Cardiac muscle cell (in vitro differentiated cells and primary cell): ENCODE measurements around the gene GPT2. TPM values are rescaled to one million over a fixed set of nuclear protein-coding genes. Genes with fewer than 3 reads are reported as not detected.

ENCODE experiments used
- DNase-seq, 2 donors: peaks; one replicate each; pipeline versions ENCODE4 v3.0.0 to v3.0.0-alpha.2; 2010 to 2017; ENCODE audit warnings: low read depth in 1 of 2, low spot score in 1 of 2
- H3K27ac ChIP-seq: fragments of 200-600 bp; sonication (generic); 2 replicates; pipeline ENCODE4 v1.5.1; 2016
- H3K27me3 ChIP-seq: fragments of 200-600 bp; sonication (generic); 2 replicates; pipeline ENCODE4 v1.6.0; 2016; ENCODE audit warnings: control low read depth
- H3K36me3 ChIP-seq: fragments of 200-600 bp; sonication (generic); 2 replicates; pipeline ENCODE4 v1.5.1; 2016; ENCODE audit warnings: control low read depth
- H3K4me1 ChIP-seq: fragments of 200-600 bp; sonication (generic); 2 replicates; pipeline ENCODE4 v1.8.1; 2017; ENCODE audit warnings: low read depth, mild to moderate bottlenecking, mixed run types
- H3K4me3 ChIP-seq: fragments of 200-600 bp; sonication (generic); 2 replicates; pipeline ENCODE4 v1.5.1; 2016; ENCODE audit warnings: mild to moderate bottlenecking
- H3K9me3 ChIP-seq: fragments of 200-600 bp; sonication (generic); 2 replicates; pipeline ENCODE4 v1.5.1; 2017; ENCODE audit warnings: low read depth, mild to moderate bottlenecking, control low read depth
- CTCF ChIP-seq: IDR thresholded peaks from 2 replicates; pipeline ENCODE4 v1.5.1; 2012; ENCODE audit warnings: low read depth, mild to moderate bottlenecking, low read length
- polyA plus RNA-seq: library from polyadenylated mRNA; unstranded; fragments of >200 nt; fragmentation: Nextera tagmentation; extraction: Ambion mirVana; gene quantifications from 2 replicates; pipeline ENCODE4 v1.2.1, GENCODE V29; 2016
- total RNA-seq: library from RNA; depleted of rRNA; stranded (reverse); fragments of >200 nt; gene quantifications from 2 replicates; pipeline ENCODE4 v1.2.3, GENCODE V29; 2016

The GPT2 gene
- 34.4 and 36.6 TPM in 2 replicates for total RNA-seq
- polyA plus RNA-seq, result 28.4 and 35.4 TPM in 2 replicates

GRCh38 chr16:46883690-46884512, at the start of gene GPT2:
GPT2 (plus strand) TSS chr16:46884362; CDS start chr16:46884716, 354 bp downstream.
- Histone ChIP-seq H3K9me3 (no peaks in the 10 kb centered on the region), H3K4me3 (peak within 1 kb of the TSS; percentile 66), H3K4me1 (peaks cover 21% of the 10 kb centered on the region), H3K27ac (no peak within 1 kb of the TSS), H3K27me3 (no peaks in the 10 kb centered on the region), H3K36me3 (no peaks in the 10 kb centered on the region)
- TF ChIP-seq CTCF, result no peak
- DNase-seq, result peak; percentile 97 to 99

DNA sequence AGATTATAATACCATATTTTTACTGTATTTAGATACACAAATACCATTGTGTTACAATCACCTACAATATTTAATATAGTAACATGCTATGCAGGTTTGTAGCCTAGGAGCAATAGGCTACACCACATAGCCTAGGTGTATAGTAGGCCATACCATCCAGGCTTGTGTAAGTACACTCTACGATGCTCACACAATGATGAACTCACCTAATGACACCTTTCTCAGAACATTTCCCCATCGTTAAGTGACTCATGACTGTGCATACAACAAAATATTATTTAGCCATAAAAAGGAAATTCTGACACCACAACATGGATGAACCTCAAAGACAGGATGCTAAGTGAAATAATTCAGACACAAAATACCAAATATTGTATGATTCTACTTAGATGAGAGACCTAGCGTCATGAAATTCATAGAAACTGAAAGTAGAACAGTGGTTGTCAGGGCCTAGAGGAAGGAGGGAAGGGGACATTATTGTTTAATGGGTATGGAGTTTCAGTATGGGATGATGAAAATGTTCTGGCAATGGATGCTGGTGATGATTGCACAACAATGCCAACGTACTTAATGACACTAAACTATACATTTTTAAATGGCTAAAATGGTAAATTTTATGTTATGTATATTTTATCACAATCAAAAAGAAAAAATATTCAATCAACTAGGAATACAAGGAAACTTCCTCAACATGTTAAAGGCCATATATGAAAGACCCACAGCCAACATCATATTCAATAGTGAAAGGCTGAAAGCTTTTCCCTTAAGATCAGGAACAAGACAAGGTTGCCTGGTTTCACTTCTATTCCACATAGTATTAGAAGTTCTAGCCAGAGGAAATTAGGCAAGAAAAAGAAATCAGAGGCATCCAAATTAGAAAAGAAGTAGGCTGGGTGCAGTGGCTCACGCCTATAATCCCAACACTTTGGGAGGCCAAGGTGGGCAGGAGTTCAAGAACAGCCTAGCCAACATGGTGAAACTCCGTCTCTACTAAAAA, 47.3 kb upstream of the GPT2 start:
- no peak overlapping the region for H3K27ac ChIP-seq
- H3K27me3 ChIP-seq, result no peaks in the 10 kb centered on the region
- no peaks in the 10 kb centered on the region for H3K9me3 ChIP-seq
- TF ChIP-seq CTCF, result no peak
- no peak for DNase-seq
- no peak overlapping the region for H3K4me3 ChIP-seq
- no peaks in the 10 kb centered on the region for H3K4me1 ChIP-seq
- H3K36me3 ChIP-seq, result no peaks in the 10 kb centered on the region

DNA sequence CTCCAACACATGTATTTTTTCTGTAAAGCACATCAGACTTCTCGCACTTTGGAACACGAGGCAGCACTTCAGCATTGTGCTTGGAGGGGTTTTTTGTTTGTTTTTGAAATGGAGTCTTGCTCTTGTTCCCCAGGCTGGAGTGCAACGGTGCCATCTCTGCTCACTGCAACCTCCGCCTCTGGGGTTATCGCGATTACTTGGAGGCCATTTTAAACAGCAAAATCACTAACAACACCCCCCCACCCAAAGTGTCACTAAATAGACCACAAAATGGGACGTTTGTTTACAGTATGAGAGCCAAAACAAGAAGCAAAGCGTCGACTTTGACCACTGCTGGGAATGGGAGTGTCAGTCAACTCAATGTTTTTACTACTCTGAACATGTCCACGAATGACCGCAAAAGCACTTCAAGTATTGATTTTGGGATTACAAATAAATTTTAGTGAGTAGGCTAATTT, 44.1 kb upstream of the GPT2 start:
- no peak for DNase-seq
- TF ChIP-seq CTCF, result no peak
- Histone ChIP-seq H3K4me3 (no peak overlapping the region), H3K27ac (no peak overlapping the region), H3K27me3 (no peaks in the 10 kb centered on the region), H3K36me3 (no peaks in the 10 kb centered on the region), H3K9me3 (no peaks in the 10 kb centered on the region), H3K4me1 (no peaks in the 10 kb centered on the region)

DNA sequence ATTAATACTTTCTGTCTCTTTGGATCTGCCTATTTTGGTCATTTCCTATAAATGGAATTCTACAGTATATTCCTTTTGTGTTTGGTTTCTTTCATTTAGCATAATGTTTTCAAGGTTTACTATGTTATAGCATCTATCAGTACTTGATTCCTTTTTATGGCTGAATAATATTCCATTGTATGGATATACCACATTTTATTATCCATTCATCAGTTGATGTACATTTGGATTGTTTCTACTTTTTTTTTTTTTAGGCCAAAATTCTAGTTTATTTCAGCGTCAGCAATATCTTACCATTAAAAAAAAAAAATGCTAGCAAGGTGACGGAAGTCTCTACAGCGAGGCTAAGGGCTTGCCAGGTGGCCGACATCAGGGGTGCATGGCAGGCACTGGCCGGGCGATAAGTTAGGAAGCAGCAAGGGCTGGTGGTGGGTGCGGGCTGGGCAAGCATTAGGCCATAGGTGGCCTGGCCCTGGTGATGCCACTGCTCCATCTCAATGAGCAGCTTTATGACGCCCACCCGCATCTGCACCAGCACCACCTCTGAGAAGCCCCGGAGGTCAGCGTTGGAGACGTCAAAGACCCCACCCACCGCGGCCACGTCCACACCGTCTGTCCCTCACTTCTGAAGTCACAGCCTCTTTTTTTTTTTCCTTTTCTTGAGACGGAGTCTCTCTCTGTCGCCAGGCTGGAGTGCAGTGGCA, 41.8 kb upstream of the GPT2 start:
- DNase-seq, result no peak
- H3K27ac ChIP-seq, result no peak overlapping the region
- no peaks in the 10 kb centered on the region for H3K27me3 ChIP-seq
- H3K36me3 ChIP-seq, result no peaks in the 10 kb centered on the region
- no peaks in the 10 kb centered on the region for H3K9me3 ChIP-seq
- no peak for TF ChIP-seq CTCF
- no peaks in the 10 kb centered on the region for H3K4me1 ChIP-seq
- no peak overlapping the region for H3K4me3 ChIP-seq
